H9 (cell line): ENCODE measurements around the gene P4HA1. TPM values are rescaled to one million over a fixed set of nuclear protein-coding genes. Genes with fewer than 3 reads are reported as not detected.

Source experiments
- DNase-seq: peaks from one replicate; pipeline ENCODE4 v3.0.0-alpha.2; 2017
- H2AFZ ChIP-seq: one replicate; pipeline ENCODE4 v1.6.1; 2013; ENCODE audit warnings: mild to moderate bottlenecking, low read length, control low read depth, moderate library complexity
- H2AK5ac ChIP-seq: 2 replicates; pipeline ENCODE4 v1.6.1; 2013; ENCODE audit warnings: low read length, control low read depth, mixed read lengths; ENCODE audit not compliant: insufficient read length
- H2BK120ac ChIP-seq: one replicate; pipeline ENCODE4 v1.6.1; 2013; ENCODE audit warnings: low read depth, mild to moderate bottlenecking, low read length, control low read depth, inconsistent platforms; ENCODE audit not compliant: poor library complexity, severe bottlenecking
- H2BK12ac ChIP-seq: 2 replicates; pipeline ENCODE4 v1.6.1; 2013; ENCODE audit warnings: low read length, control low read depth, mixed read lengths, low read depth; ENCODE audit not compliant: insufficient read length
- H2BK15ac ChIP-seq: 2 replicates; pipeline ENCODE4 v1.6.1; 2013; ENCODE audit warnings: low read depth, low read length, control low read depth
- H2BK20ac ChIP-seq: one replicate; pipeline ENCODE4 v1.6.1; 2013; ENCODE audit warnings: low read depth, mild to moderate bottlenecking, low read length, control low read depth, inconsistent platforms; ENCODE audit not compliant: poor library complexity, severe bottlenecking
- H2BK5ac ChIP-seq: 2 replicates; pipeline ENCODE4 v1.6.1; 2013; ENCODE audit warnings: low read length, control low read depth, mixed read lengths; ENCODE audit not compliant: insufficient read length
- H3K14ac ChIP-seq: 2 replicates; pipeline ENCODE4 v1.6.1; 2013; ENCODE audit warnings: low read length, control low read depth; ENCODE audit not compliant: insufficient read depth
- H3K18ac ChIP-seq: 2 replicates; pipeline ENCODE4 v1.6.1; 2013; ENCODE audit warnings: low read depth, mild to moderate bottlenecking, mixed read lengths, low read length, control low read depth; ENCODE audit not compliant: insufficient read length
- H3K23ac ChIP-seq: 2 replicates; pipeline ENCODE4 v1.6.1; 2013; ENCODE audit warnings: low read length, control low read depth, mixed read lengths, low read depth; ENCODE audit not compliant: insufficient read length
- H3K23me2 ChIP-seq: 2 replicates; pipeline ENCODE4 v1.6.1; 2013; ENCODE audit warnings: low read depth, mild to moderate bottlenecking, mixed read lengths, low read length, control low read depth; ENCODE audit not compliant: insufficient read length, poor library complexity, severe bottlenecking
- H3K27ac ChIP-seq: 2 replicates; pipeline ENCODE4 v1.5.1; 2013; ENCODE audit warnings: low read length, control low read depth, mixed read lengths, low read depth; ENCODE audit not compliant: insufficient read length
- H3K27me3 ChIP-seq: 2 replicates; pipeline ENCODE4 v1.6.1; 2013; ENCODE audit warnings: low read length, control low read depth, inconsistent platforms; ENCODE audit not compliant: insufficient read depth
- H3K4ac ChIP-seq: 2 replicates; pipeline ENCODE4 v1.6.1; 2013; ENCODE audit warnings: low read depth, mild to moderate bottlenecking, control low read depth, inconsistent platforms, low read length, moderate library complexity
- H3K4me1 ChIP-seq: 2 replicates; pipeline ENCODE4 v1.6.1; 2013; ENCODE audit warnings: low read length, control low read depth, inconsistent platforms; ENCODE audit not compliant: insufficient read depth
- H3K4me2 ChIP-seq: 2 replicates; pipeline ENCODE4 v1.6.1; 2013; ENCODE audit warnings: low read length, control low read depth, mixed read lengths; ENCODE audit not compliant: insufficient read length, insufficient read depth
- H3K56ac ChIP-seq: 2 replicates; pipeline ENCODE4 v1.6.1; 2013; ENCODE audit warnings: low read depth, mild to moderate bottlenecking, mixed read lengths, low read length, control low read depth; ENCODE audit not compliant: insufficient read length
- H3K79me1 ChIP-seq: 2 replicates; pipeline ENCODE4 v1.6.1; 2013; ENCODE audit warnings: low read depth, mild to moderate bottlenecking, moderate library complexity, low read length, control low read depth, inconsistent platforms; ENCODE audit not compliant: insufficient read depth, poor library complexity, severe bottlenecking
- H3K79me2 ChIP-seq: 2 replicates; pipeline ENCODE4 v1.6.1; 2013; ENCODE audit warnings: low read length, control low read depth, inconsistent platforms; ENCODE audit not compliant: insufficient read depth
- H3K9ac ChIP-seq: 2 replicates; pipeline ENCODE4 v1.6.1; 2013; ENCODE audit warnings: low read length, control low read depth, mixed read lengths; ENCODE audit not compliant: insufficient read length; ENCODE audit errors: extremely low read depth
- H3K9me3 ChIP-seq: one replicate; pipeline ENCODE4 v1.6.1; 2013; ENCODE audit warnings: low read depth, low read length, inconsistent platforms; ENCODE audit not compliant: control insufficient read depth
- H3T11ph ChIP-seq: one replicate; pipeline ENCODE4 v1.6.1; 2013; ENCODE audit warnings: mild to moderate bottlenecking, low read length, control low read depth, inconsistent platforms
- H4K20me1 ChIP-seq: one replicate; pipeline ENCODE4 v1.6.1; 2013; ENCODE audit not compliant: control insufficient read depth, insufficient read length, insufficient read depth
- H4K5ac ChIP-seq: 2 replicates; pipeline ENCODE4 v1.6.1; 2013; ENCODE audit warnings: low read depth, mild to moderate bottlenecking, mixed read lengths, low read length, control low read depth; ENCODE audit not compliant: insufficient read length
- H4K8ac ChIP-seq: replicated peaks from 2 replicates; pipeline ENCODE4 v1.6.1; 2013; ENCODE audit warnings: low read length, control low read depth, mixed read lengths, low read depth; ENCODE audit not compliant: insufficient read length
- H4K91ac ChIP-seq: 2 replicates; pipeline ENCODE4 v1.6.1; 2013; ENCODE audit warnings: low read depth, mild to moderate bottlenecking, moderate library complexity, mixed read lengths, low read length, control low read depth; ENCODE audit not compliant: insufficient read length
- H3K27ac Mint-ChIP-seq, 3 experiments: 2 replicates in 2 of 3; 3 replicates in 1 of 3; pipeline ENCODE4 v1.8.0; 2020 to 2021; ENCODE audit warnings: mixed read lengths in 3 of 3, mild to moderate bottlenecking in 1 of 3, moderate library complexity in 1 of 3
- H3K27me3 Mint-ChIP-seq: 2 replicates; pipeline ENCODE4 v1.8.0; 2021; ENCODE audit warnings: low read depth, mild to moderate bottlenecking, moderate library complexity, mixed read lengths
- H3K36me3 Mint-ChIP-seq, 3 experiments: 2 replicates in 2 of 3; 3 replicates in 1 of 3; pipeline ENCODE4 v1.8.0; 2020 to 2021; ENCODE audit warnings: low read depth in 3 of 3, mixed read lengths in 3 of 3; ENCODE audit not compliant: insufficient read depth in 1 of 3
- H3K4me1 Mint-ChIP-seq, 2 experiments: 2 replicates each; pipeline ENCODE4 v1.8.0; 2020; ENCODE audit warnings: mixed read lengths in 2 of 2
- H3K4me3 Mint-ChIP-seq, 2 experiments: 2 replicates in 1 of 2; 3 replicates in 1 of 2; pipeline ENCODE4 v1.8.0; 2020 to 2021; ENCODE audit warnings: mild to moderate bottlenecking in 2 of 2, mixed read lengths in 2 of 2, moderate library complexity in 1 of 2
- H3K9me3 Mint-ChIP-seq, 2 experiments: 2 replicates in 1 of 2; 3 replicates in 1 of 2; pipeline ENCODE4 v1.8.0; 2020; ENCODE audit warnings: mild to moderate bottlenecking in 2 of 2, mixed read lengths in 2 of 2, moderate library complexity in 1 of 2
- WGBS: extraction: QIAGEN DNeasy Blood & Tissue Kit; methylation state at CpG from one replicate; pipeline ENCODE4 v1.1.7; 2013; ENCODE audit warnings: missing lambda C conversion rate, low lambda C conversion rate, mixed read lengths; ENCODE audit not compliant: insufficient read length; ENCODE audit errors: extremely low coverage; 5-methylcytosine and 5-hydroxymethylcytosine counted together
- total RNA-seq: library from RNA; stranded (reverse); gene quantifications from 2 replicates; pipeline ENCODE4 v1.2.1, GENCODE V29; 2021
- TF ChIP-seq, protein P1 (sequence below): fragments of 200-600 bp; sonication (generic); conservative IDR thresholded peaks from 3 replicates; pipeline ENCODE4 v1.8.0; 2021; ENCODE audit warnings: antibody characterized with exemption, mild to moderate bottlenecking

The P4HA1 gene
- total RNA-seq, 1 experiment from 2014 or later, result 48.6 TPM

GRCh38 chr10:73076360-73077183 lies 20.1 kb downstream of the P4HA1 start:
- Histone ChIP-seq H3K23ac (no peak overlapping the region), H2BK20ac (no peak overlapping the region), H2BK12ac (no peak overlapping the region), H3K79me1 (peaks cover 4% of the 10 kb centered on the region), H3K4me2 (no peak overlapping the region), H2BK120ac (no peak overlapping the region), H2AK5ac (no peak overlapping the region), H3K14ac (no peak overlapping the region), H2AFZ (no peak overlapping the region), H3K27me3 (no peaks in the 10 kb centered on the region), H3K4ac (no peak overlapping the region), H3K9ac (no peak overlapping the region), H3K9me3 (no peaks in the 10 kb centered on the region), H2BK5ac (no peak overlapping the region), H4K20me1 (no peaks in the 10 kb centered on the region), H3K79me2 (no peaks in the 10 kb centered on the region; the same call in 1 of the 2 replicates), H2BK15ac (no peak overlapping the region), H4K5ac (no peak overlapping the region), H3K4me1 (no peaks in the 10 kb centered on the region; the same call in 1 of the 2 replicates), H3K27ac (no peak overlapping the region), H4K8ac (no peak overlapping the region), H3K56ac (no peak overlapping the region), H3K23me2 (no peaks in the 10 kb centered on the region), H3K18ac (no peak overlapping the region), H4K91ac (no peak overlapping the region), H3T11ph (no peak overlapping the region)
- no peak for DNase-seq
- H3K27me3 Mint-ChIP-seq, result no peaks in the 10 kb centered on the region
- H3K36me3 Mint-ChIP-seq, result peaks cover 6 to 20% (median 19%) of the 10 kb centered on the region in 3 experiments; a peak in 6 of 7 replicates
- H3K4me1 Mint-ChIP-seq, result peaks cover 0 to 3% of the 10 kb centered on the region in 2 experiments; a peak in 1 of 4 replicates
- TF ChIP-seq, protein P1, sequence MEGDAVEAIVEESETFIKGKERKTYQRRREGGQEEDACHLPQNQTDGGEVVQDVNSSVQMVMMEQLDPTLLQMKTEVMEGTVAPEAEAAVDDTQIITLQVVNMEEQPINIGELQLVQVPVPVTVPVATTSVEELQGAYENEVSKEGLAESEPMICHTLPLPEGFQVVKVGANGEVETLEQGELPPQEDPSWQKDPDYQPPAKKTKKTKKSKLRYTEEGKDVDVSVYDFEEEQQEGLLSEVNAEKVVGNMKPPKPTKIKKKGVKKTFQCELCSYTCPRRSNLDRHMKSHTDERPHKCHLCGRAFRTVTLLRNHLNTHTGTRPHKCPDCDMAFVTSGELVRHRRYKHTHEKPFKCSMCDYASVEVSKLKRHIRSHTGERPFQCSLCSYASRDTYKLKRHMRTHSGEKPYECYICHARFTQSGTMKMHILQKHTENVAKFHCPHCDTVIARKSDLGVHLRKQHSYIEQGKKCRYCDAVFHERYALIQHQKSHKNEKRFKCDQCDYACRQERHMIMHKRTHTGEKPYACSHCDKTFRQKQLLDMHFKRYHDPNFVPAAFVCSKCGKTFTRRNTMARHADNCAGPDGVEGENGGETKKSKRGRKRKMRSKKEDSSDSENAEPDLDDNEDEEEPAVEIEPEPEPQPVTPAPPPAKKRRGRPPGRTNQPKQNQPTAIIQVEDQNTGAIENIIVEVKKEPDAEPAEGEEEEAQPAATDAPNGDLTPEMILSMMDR, result no peak
- no CpG with 5 or more reads among the region's 6 CpGs for WGBS
- H3K27ac Mint-ChIP-seq, result peak overlapping the region in 2 of 3 experiments; percentile 50 to 70; a peak in 5 of 7 replicates
- no peak overlapping the region for H3K4me3 Mint-ChIP-seq
- H3K9me3 Mint-ChIP-seq, result no peaks in the 10 kb centered on the region
